ENCODE results near the gene TBC1D14.

Gene TBC1D14

DNA sequence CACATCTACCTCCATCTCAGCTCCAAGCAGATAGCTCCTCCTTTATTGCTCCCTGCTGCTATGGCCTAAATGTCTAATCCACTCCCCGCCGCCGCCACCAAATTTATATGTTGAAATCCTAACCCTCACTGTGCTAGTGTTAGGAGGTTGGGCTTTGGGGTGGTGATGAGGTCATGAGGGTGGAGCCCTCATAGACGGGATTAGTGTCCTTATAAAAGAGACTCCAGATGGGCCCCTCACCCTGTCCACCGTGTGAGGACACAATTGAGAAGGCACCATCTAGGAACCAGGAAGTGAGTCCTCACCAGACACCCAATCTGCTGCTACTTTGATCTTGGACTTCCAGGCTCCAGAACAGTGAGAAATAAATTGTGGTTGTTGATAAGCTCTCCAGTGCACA, 13.6 kb upstream of the TBC1D14 start:
- Histone ChIP-seq H3K4me3 (ENCODE audit: low read depth, low read length) (no peak overlapping the region), H3K27me3 (ENCODE audit: insufficient read depth, low read depth, severe bottlenecking) (no peaks in the 10 kb centered on the region), H3K9me3 (ENCODE audit: severe bottlenecking) (peaks cover 5% of the 10 kb centered on the region), H3K36me3 (no peaks in the 10 kb centered on the region), H3K27ac (no peak overlapping the region)
- no peak for DNase-seq
- TF ChIP-seq, protein P1, sequence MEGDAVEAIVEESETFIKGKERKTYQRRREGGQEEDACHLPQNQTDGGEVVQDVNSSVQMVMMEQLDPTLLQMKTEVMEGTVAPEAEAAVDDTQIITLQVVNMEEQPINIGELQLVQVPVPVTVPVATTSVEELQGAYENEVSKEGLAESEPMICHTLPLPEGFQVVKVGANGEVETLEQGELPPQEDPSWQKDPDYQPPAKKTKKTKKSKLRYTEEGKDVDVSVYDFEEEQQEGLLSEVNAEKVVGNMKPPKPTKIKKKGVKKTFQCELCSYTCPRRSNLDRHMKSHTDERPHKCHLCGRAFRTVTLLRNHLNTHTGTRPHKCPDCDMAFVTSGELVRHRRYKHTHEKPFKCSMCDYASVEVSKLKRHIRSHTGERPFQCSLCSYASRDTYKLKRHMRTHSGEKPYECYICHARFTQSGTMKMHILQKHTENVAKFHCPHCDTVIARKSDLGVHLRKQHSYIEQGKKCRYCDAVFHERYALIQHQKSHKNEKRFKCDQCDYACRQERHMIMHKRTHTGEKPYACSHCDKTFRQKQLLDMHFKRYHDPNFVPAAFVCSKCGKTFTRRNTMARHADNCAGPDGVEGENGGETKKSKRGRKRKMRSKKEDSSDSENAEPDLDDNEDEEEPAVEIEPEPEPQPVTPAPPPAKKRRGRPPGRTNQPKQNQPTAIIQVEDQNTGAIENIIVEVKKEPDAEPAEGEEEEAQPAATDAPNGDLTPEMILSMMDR (IDR thresholded peaks at IDR 0.05; ENCODE audit: low read depth, low read length): no peak

DNA sequence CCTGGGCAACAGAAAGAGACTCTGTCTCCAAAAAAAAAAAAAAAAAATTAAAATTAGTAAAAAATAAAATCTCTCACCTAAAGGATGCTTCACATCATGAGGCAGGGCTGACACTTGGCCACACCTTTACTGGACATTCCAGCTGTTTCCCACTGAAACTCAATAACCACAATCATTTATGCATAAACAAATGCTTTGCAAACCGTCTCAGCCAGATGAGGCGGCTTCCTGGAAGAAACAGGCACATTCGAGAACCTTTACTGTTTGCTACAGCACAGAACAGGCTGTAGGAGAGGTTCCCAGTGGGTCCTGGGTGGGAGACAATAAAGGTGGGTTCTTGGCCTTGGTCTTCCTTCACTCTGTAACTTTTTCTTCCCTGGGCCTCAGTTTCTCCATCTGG, 10.9 kb upstream of the TBC1D14 start:
- TF ChIP-seq, protein P1 (IDR thresholded peaks at IDR 0.05; ENCODE audit: low read depth, low read length): no peak
- no peak overlapping the region for H3K27ac ChIP-seq

DNA sequence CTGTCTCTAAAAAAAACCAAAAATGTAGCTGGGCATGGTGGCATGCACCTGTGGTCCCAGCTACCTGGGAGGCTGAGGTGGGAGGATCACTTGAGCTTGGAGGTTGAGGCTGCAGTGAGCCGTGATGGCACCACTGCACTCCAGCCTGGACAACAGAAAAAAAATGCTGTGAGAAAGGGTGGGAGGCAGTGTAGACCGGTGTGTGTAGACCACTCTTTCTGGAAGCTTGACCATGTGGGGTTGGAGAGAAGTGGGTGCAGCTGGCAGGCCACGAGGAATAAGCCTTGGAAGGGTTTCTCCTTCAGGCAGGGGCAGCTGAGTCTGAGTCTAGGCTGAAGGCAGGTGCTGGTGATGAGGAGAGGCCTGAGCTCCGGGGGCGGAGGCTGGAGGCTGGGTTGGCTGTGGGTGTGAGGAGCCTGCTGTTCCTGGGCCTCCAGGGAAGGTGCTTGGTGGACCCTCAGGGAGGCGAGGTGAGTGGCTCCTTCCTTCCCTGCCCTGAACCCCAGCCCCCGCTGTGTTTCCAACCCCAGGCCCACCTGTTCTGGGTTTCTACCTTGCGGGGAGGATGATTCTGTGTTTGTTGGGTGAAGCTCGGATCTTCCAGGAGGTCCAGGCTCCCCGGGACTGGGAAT, 9.3 kb upstream of the TBC1D14 start:
- H3K36me3 ChIP-seq: no peaks in the 10 kb centered on the region
- DNase-seq: no peak
- TF ChIP-seq, protein P1 (IDR thresholded peaks at IDR 0.05; ENCODE audit: low read depth, low read length): no peak
- H3K4me3 ChIP-seq (ENCODE audit: low read depth, low read length): no peak overlapping the region
- H3K27me3 ChIP-seq (ENCODE audit: insufficient read depth, low read depth, severe bottlenecking): no peaks in the 10 kb centered on the region
- no peak overlapping the region for H3K27ac ChIP-seq
- H3K9me3 ChIP-seq (ENCODE audit: severe bottlenecking): no peaks in the 10 kb centered on the region

More for the DNA sequence above, 10.9 kb upstream of the TBC1D14 start:
- Histone ChIP-seq H3K36me3 (no peaks in the 10 kb centered on the region), H3K4me3 (ENCODE audit: low read depth, low read length) (no peak overlapping the region), H3K27me3 (ENCODE audit: insufficient read depth, low read depth, severe bottlenecking) (no peaks in the 10 kb centered on the region), H3K9me3 (ENCODE audit: severe bottlenecking) (no peaks in the 10 kb centered on the region)
- no peak for DNase-seq

DNA sequence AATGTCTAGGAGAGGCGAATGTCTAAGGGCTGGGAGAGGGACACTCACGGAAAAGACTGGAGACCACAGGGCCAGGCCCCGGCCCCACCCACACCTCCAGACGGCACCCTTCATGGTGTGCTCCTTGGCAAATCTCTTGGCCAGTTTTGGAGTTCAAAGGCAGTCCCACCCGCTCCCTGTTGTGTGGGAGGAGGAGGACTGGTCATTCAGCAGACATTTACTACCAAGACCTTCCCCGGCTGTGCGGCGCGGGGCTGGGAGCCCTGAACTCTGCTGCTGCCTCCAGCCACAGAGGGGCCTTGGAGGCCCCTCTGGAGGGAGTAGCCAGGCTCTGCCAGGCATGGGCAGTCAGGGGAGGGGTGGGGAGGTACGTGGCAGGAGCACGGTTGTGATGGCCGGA, 8.7 kb upstream of the TBC1D14 start:
- no peak for DNase-seq
- Histone ChIP-seq H3K4me3 (ENCODE audit: low read depth, low read length) (no peak overlapping the region), H3K9me3 (ENCODE audit: severe bottlenecking) (no peaks in the 10 kb centered on the region), H3K27ac (no peak overlapping the region), H3K36me3 (no peaks in the 10 kb centered on the region), H3K27me3 (ENCODE audit: insufficient read depth, low read depth, severe bottlenecking) (no peaks in the 10 kb centered on the region)
- TF ChIP-seq, protein P1 (IDR thresholded peaks at IDR 0.05; ENCODE audit: low read depth, low read length): no peak

DNA sequence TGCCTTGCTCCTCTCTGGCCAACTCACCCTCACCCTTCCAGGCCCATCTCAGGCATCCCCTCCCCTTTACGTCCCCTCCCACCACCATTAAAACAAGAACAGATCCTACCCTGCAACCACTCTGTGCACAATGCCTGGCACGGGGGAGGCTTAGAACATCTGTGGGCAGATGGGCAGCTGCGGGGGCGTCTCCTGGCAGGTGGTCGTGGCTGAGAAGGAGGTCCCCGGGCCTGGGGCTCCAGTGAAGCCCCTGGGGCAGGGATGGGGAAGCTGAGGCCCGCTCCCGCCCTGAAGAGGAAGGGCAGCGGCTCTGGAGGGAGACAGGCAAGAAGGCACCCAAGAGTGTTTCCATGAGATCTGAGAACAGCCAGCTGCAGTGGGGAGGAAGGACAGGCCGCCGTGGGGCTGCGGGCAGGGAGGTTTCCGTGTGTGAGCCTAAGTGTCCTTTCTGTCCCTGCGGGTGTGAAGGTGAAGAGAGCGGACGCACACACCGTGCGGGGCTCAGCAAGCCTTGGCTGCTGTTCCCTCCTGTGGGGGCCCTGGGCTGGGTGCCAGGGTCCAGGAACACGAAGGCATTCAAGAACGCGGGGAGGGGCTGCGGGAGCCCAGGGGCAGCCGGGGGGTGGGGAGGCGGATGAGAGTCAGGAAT, 7.8 kb upstream of the TBC1D14 start:
- TF ChIP-seq, protein P1 (IDR thresholded peaks at IDR 0.05; ENCODE audit: low read depth, low read length): no peak
- H3K36me3 ChIP-seq: no peaks in the 10 kb centered on the region
- DNase-seq: no peak
- H3K27me3 ChIP-seq (ENCODE audit: insufficient read depth, low read depth, severe bottlenecking): no peaks in the 10 kb centered on the region
- no peak overlapping the region for H3K27ac ChIP-seq
- no peak overlapping the region for H3K4me3 ChIP-seq (ENCODE audit: low read depth, low read length)
- no peaks in the 10 kb centered on the region for H3K9me3 ChIP-seq (ENCODE audit: severe bottlenecking)
